ENCODE results near the gene OCA2.

- TF ChIP-seq POLR2A (IDR thresholded peaks at IDR 0.05) (no peak), CTCF (IDR thresholded peaks at IDR 0.05) (no peak), POLR2AphosphoS5 (IDR thresholded peaks at IDR 0.05) (no peak)
Measured at GRCh38 chr15:27993544-27993943, 105.6 kb downstream of the OCA2 start.
